GM08714 (cell line): ENCODE measurements around the gene ASCL5.

Experiments
- H3K4me3 ChIP-seq: fragments of 200-500 bp; sonication (Bioruptor generic); 2 replicates; pipeline ENCODE4 v1.5.1; 2014; ENCODE audit warnings: mild to moderate bottlenecking, low read length, inconsistent platforms
- ZNF274 ChIP-seq: IDR thresholded peaks from 2 replicates; pipeline ENCODE4 v1.6.1; 2012; ENCODE audit warnings: mild to moderate bottlenecking, low read depth, low read length

ASCL5 gene

GRCh38 chr1:201096041-201096461, 30.9 kb downstream of the ASCL5 start:
- no peak overlapping the region for H3K4me3 ChIP-seq
- no peak for TF ChIP-seq ZNF274

DNA sequence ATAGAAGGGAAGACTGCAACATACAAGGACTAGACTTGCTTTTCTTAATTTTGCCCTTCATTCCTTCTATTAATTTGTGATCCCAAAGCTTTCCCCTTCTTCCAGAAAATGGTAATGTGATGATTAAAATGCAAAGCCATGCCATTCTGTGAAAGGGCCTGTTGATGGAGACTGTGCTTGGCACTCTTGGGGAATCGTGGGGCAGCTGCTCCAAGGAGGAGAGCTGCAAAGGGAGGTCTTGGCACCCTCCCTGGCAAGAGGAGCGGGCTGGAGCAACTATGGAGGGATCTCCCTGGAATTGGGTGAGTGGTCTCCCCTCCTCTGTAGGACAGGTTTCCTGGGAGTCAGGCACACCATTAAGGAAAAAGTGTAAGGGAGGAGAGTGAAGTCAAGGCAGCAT, 31.4 kb downstream of the ASCL5 start:
- H3K4me3 ChIP-seq, result no peak overlapping the region
- no peak for TF ChIP-seq ZNF274

DNA sequence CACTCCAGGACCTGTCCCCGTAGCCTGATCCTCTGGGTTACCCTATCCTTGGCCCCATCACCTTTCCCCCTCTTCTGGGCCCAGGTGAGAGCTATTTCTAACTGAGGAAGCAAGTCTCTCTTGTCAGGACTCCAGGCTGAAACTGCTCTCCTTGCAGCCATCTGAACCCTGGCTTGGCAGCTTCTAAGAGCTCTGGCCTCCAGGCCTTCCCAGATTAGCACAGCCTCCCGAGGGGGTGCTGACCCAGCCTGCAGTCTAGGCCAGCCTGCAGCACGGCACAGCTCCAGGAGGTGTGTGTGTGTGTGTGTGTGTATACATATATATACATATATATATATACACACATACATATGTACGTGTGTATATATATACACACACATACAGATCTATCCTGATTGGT, 32.2 kb downstream of the ASCL5 start:
- no peak overlapping the region for H3K4me3 ChIP-seq
- TF ChIP-seq ZNF274, result no peak

GRCh38 chr1:201093962-201094361, 33.0 kb downstream of the ASCL5 start:
- no peak overlapping the region for H3K4me3 ChIP-seq
- TF ChIP-seq ZNF274, result no peak

- no peak overlapping the region for H3K4me3 ChIP-seq
- no peak for TF ChIP-seq ZNF274
Measured at GRCh38 chr1:201093561-201093960, 33.4 kb downstream of the ASCL5 start.

DNA sequence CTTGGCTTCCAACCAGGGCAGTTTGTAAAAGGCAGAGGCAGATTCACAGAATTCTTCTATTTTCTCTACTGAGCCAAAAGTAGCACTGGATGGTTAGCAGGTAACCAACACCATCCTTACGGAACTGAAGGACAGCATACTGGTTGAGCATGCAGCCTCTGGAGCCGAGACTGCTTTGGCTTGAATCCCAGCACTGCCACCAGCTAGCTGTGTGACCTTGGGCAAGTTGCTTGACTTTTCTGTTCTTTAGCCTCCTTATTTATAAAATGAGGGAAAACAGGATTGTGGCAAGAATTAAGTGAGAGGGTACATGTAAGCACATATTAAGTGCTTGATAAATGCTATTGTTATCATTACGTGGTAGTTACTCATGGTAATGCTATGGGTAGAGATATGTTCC, 34.2 kb downstream of the ASCL5 start:
- no peak overlapping the region for H3K4me3 ChIP-seq
- no peak for TF ChIP-seq ZNF274

DNA sequence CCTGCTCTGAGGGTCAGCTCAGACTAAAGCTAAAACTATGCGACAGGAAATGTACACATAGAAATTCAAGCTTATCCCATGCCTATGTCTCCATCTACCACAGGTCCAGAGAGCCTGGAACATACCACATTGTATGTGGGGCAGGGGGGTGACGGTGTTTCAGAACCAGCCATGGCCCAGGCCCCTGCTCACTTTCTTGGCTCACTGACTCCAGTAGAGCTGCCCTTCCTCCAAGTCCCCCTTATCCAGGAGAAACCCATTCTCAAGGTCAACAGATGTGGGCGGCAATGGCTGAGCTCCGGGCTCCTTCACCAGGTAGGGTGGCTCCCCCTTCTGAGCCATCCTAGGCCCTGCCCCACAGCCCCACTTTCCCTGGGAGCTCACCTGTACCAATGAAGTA, 35.7 kb downstream of the ASCL5 start:
- H3K4me3 ChIP-seq, result no peak overlapping the region

DNA sequence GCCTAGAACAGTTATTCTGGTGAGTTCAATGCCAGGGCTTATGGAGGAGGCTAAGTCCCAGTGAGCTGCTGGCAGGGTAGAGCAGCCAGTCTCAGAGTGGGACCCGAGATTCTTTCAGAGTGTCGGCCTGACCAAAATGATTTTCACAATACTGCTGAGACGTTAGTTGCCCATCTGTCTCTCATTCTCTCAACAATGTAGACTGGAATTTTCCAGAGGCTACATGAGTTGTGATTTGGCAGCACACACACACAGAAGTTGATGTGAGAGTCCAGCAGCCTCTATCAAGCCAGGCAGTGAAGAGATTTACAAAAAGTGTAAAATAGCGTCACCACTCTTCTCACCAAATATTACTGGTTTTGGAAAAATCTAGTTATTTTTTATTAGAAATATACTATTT, 36.4 kb downstream of the ASCL5 start:
- no peak for TF ChIP-seq ZNF274
- no peak overlapping the region for H3K4me3 ChIP-seq

More for the DNA sequence above, 35.7 kb downstream of the ASCL5 start:
- TF ChIP-seq ZNF274, result no peak

DNA sequence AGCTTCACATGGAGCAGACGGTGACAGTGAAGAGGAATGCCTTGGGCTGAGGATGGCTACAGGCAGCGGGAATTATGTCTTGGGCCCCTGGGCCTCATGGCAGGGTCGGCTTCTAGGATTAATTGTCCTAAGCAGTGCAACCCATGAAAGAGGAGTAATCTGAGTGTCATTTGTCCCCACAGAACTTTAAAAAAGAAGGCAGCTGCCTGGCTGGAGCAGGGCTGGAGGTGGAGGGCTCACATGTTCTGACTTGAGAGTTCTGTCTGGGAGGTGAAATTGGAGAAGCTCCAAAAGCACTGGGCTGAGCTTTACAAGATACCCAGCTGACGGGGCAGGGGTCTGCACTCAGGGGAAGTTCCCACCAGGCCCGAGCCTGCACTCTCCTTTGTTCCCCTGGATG, 37.4 kb downstream of the ASCL5 start:
- TF ChIP-seq ZNF274, result no peak
- no peak overlapping the region for H3K4me3 ChIP-seq

DNA sequence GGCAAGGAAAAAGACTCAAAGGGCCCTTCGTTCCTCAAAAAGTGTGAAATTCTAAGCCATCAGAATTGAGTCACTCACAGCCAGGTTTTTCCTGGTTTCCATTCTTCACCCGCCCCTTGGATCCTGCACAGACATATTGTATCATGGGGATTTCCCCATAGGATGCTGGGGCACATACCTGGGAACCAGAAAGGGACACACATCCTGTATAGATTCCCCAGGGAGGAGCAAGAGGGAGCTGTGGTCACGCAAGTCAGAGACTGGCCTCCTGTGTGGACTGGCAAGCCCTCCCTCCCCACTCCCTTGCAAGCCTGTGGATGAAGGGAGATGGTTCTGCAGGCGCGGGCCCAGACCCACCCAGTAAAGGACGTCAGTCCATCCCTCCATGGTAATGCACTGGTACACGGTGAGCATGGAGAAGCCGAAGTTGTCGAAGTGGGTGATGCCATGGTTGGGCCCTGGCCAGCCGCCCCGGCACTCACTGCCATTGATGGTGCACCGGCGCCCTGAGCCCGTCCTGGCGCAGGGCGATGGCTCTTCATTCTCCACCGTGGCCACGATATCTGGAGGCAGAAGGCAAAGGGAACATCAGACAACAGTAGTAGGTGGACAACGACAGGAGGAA, 38.0 kb downstream of the ASCL5 start:
- H3K4me3 ChIP-seq, result no peak overlapping the region
- no peak for TF ChIP-seq ZNF274

- no peak for TF ChIP-seq ZNF274
- H3K4me3 ChIP-seq, result no peak overlapping the region
Measured at GRCh38 chr1:201088395-201088794, 38.6 kb downstream of the ASCL5 start.

DNA sequence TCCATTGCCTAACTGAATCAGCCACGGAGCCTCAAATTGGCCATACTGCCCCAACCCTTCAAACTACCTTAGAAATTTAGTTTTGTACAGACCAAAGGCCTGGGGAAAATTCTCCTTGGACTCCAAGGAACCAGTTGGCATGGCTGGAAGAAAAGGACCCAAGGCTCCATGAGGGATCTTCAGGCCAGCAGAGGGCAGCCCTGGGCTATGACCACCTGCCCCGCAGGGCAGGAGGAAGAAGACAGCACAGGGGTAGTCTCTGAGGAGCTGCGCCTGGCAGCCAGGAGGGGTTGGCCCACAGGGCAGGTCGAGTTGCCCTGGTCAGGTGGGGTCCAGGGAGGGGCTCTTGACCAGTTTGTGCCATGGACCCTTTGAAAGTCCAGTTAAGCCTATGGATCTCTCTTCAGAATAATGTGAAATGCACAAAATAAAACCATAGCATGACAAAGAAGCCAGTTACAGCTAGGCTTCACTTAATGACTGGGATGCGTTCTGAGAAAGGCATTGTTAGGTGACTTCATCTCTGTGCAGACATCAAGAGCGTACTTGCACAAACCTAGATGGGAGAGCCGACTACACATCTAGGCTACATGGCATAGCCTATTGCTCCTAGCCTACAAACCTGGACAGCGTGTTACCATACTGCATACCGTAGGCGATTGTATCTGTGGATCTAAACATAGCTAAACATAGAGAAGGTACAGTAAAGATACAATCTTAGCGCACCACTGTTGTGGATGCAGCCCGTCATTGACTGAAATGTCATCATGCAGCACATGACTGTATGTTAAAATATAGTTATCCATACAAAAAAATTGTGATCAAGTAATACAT, 40.9 kb downstream of the ASCL5 start:
- no peak overlapping the region for H3K4me3 ChIP-seq
- no peak for TF ChIP-seq ZNF274

DNA sequence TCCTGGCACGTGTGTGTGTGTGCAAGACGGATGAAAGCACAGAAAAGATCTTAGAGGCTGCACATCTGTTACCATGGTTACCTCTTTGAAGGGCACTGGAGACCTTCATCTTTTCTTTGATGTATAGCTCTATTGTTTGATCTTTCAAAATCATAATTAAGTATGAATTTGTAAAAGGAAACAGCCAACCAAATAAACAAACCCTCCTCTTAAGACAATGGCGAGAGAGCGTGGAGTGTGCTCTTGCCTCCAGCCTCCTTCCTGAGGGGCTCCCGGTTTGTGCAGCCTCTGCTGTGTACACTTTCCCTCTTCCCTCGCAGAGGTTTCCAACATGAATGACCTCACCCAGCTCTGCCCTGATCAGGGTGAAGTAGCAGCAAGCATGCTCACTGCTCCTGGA, 42.7 kb downstream of the ASCL5 start:
- no peak overlapping the region for H3K4me3 ChIP-seq
- TF ChIP-seq ZNF274, result no peak

DNA sequence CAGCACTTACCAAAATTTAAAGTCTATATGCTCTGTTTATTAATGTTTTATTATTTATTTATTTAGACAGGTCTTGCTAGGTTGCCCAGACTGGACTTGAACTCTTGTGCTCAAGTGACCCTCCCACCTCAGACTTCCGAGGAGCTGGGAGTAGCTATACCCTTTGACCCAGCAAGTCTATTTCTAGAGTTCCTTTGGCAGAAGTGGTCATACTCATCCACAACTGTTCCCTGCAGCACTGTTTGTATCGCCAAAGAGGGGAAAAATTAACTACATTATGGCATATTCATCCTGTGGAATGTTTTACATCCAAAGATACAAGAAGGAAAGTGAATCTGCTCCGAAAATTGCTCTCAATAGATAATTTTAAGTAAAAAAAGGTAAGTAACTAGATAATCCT, 43.2 kb downstream of the ASCL5 start:
- no peak overlapping the region for H3K4me3 ChIP-seq
- no peak for TF ChIP-seq ZNF274

- TF ChIP-seq ZNF274, result no peak
Measured at GRCh38 chr1:201080135-201080534, 46.8 kb downstream of the ASCL5 start.

More at GRCh38 chr1:201080135-201080534, 46.8 kb downstream of the ASCL5 start:
- no peak overlapping the region for H3K4me3 ChIP-seq
